HG02970 (cell line): ENCODE results near the gene SLC4A3.
A peak's percentile ranks its signal among the peaks of the same experiment; 100 is the strongest.
"Not testable (repeated sequence)": the region's sequence is repeated elsewhere in the genome, so short reads cannot be mapped to it uniquely, and the experiment has no call there.

Experiments
- ATAC-seq: cut with Tn5 transposase; IDR thresholded peaks from one replicate; pipeline ENCODE4 v1.9.1; 2021; ENCODE audit warnings: mild to moderate bottlenecking, moderate library complexity, moderate number of reproducible peaks; ENCODE audit not compliant: unreplicated experiment, low FRiP score

SLC4A3 gene

DNA sequence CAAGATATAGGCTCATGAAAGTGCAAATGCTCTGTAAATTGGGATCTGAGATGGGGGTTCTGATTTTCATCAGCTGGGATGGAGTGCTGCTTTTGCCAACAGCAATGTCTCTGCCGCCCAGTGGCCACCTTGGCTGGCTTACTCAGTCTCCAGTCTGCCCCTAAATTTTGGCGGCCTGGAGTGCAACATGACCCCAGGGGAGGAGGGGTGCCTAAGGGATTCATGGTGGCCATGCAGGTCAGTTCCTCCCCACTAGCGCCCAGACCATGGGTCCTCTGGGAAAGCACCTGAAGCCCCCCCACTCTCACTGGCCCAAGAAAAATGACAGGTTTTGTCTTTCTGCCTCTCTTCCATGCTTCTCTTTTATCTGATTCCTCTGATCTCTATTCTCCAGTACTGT, 45.0 kb downstream of the SLC4A3 start:
- no peak for ATAC-seq

DNA sequence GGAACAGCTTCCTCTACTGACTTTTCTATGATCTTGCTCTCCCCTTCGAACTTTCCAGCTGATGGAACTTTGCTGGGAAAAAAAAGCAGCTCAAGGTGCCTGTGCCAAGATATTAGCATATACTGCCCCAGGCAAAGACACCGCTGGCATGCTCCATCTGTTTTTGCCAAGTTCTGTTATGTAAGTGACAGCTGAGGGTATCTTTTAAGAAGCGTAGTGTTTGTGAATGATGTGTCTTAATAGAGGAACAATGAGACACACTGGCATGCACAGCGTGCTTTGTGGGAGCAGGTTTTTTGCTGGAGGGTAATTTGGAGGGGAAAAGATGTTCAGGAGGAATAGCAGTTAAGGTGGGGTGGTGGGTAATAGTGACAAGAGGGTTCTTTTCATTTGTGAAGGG, 47.8 kb downstream of the SLC4A3 start:
- ATAC-seq: no peak

DNA sequence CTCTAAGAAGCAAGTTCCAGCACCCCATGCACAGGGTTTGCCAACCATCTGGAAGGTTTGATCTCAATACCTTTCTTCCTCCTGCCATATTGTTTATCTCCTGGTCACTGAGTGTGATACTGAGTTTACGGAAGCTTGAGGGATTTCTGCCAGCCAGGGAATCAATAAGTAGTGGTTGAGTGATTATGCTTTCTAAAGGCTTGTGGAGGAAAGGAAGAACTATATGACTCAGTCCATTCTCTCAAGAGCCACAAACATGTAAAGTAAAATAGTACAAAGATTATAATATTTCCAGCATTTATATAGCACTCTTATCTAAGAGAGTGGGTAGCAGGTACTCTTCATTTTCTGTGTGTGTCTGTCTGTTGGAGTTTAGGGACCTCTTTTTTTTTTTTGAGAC, 49.2 kb downstream of the SLC4A3 start:
- no peak for ATAC-seq

DNA sequence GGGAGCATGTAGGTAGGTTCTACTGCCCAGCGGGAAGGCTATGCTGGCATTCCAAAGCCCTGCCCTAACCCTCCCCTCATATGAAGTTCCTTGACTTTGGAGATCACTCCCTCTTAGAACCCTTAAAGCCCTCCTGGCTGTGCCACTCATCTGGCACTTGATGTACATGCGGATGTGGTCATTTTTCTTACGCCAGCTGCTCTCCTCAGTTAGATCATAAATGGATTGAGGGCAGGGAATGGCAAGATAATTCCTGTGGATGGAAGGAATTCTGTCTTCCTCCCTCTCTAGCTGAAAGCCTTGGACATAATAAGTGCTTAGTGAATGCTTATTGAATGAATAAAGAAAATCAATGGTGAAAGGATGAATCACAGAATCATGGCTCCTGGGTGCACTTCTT, 51.6 kb downstream of the SLC4A3 start:
- no peak for ATAC-seq

DNA sequence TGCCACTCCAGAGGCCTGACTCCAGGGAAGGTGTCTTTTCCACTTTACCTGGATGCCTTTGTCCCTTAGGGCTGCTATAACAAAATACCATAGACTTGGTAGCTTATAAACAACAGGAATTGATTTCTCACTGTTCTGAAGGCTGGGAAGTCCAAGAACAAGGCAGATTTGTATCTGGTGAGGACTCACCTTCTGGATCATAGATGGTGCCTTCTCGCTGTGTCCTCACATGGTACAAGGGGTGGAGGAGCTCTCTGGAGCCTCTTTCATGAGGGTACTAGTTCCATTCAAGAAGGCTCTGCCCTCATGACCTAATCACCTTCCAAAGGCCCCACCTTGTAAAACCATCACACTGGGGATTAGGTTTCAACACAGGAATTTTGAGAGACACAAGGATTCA, 52.1 kb downstream of the SLC4A3 start:
- no peak for ATAC-seq

DNA sequence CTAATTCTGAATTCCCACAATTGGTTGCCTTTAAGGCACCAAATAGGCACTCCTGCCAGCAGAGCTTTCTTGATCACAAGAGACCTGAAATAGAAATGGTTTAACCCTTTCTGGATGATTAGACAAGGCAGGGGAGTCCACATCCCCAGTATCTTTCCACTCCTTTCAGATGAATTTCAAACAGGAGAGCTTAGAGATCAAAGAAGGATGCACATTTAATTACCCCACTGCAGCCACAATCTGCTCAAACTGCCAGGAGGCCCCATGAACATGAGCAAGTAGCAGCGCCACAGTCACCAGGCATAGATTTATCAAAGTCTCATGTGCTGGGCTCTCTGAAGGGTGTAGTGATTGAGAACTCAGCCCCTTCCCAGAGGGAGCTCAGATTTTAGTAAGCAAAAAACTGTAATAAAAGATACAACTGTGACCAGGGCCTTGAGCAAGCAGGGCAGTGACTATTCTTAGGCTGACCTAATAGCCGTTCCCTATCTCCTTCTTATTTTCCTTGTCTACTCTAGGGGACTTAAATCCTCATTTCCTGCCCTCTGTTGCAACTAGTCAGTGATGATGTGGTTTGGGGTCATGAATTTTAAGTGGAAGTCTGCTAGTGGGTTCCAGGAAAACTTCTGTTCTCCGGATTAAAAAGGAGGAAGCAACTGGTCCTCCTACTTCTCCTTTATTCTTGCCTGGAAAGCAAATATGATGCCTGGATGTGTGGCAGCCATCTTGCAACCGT, 53.7 kb downstream of the SLC4A3 start:
- ATAC-seq: no peak

DNA sequence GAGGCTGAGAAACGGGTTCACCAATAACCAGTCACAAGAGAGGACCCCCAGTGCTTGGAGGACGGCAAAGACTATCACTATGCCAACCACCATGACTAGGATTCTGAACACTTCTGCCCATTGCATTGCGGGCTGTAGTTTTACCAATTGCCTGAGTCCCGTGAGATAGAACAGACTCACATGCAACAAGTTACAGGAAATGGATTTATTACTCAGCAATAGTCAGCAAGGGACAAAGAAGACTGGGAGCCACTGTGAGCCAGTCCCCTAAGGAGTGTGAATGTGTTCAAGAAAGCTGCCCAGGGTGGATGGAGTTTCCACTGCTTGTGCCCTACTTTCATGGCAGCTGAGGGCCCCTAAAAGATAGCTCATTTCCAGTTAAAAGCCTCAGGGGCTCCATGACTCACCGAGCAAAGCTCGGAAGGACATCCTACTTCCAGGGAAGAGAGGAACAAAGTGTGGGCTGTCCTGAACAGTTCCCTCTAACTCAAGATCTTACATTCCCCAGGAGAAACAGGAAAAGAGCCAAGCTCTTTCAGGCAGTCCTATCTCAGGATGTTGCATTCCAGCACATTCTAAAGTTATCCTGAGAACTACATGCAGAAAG, 54.4 kb downstream of the SLC4A3 start:
- ATAC-seq: no peak

DNA sequence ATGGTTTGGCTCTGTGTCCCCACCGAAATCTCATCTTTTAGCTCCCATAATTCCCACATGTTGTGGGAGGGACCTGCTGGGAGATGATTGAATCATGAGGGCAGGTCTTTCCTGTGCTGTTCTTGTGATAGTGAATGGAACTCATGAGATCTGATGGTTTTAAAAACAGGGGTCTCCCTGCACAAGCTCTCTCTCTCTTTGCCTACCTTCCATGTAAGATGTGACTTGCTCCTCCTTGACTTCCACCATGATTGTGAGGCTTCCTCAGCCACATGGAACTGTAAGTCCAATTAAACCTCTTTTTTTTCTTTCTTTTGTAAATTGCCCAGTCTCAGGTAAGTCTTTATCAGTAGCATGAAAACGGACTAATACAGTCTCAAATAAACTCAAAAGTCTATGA, 56.0 kb downstream of the SLC4A3 start:
- ATAC-seq: not testable (repeated sequence)

DNA sequence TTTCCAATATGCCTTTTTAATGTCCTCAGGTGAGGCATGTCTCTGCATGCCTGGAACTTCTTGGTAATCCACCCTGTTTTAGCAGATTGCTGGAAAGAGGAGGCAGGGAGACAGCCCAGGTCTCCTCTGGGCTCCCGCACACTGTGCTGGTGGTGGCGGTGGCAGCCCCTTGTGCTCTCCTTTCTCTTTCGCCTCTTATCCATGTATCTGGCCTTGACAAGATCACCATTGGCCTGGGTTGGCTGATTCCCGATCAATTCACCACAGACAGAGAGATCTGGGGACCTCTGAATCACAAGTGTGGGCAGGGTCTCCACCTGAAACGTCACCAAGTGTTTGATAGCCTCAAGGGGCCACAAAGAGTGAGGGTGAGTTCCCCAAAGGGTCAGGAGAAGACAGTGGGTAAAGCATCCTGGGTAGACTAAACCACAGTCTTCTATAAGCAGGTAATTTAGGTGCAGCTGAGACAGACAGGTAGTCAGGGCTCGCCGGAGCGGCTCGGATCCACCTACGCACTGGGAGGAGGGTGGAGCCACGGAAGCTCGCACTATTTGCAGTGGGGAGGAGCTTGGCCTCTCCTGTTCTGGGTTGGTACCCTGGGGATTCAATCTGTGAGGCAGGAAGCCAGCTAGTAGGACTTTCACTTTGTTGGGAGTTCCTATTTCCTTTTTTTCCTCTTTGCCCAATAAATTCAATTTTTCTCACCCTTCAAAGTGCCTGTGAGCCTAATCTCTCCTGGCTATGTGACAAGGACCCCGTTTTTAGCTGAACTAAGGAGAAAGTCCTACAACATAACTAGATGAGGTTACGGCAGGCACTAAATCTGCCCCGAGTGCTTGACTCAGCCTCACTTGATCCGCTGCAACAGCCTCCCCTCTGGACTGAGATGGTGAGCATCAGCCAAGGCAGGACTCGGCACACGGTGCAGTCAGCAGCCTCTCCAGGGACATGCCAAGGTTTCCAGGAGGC, 57.6 kb downstream of the SLC4A3 start:
- ATAC-seq: peak; percentile 81

DNA sequence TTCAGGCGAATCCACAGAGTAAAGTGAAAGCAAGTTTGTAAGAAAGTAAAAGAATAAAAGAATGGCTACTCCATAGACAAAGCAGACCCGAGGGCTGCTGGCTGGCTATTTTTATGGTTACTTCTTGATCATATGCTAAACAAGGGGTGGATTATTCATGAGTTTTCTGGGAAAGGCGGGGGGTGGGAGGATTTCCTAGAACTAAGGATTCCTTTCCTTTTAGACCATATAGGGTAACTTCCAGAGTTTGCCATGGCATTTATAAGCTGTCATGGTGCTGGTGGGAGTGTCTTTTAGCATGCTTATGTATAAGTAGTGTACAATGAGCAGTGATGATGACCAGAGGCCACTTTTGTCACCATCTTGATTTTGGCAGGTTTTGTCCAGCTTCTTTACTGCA, 59.8 kb downstream of the SLC4A3 start:
- ATAC-seq: no peak

DNA sequence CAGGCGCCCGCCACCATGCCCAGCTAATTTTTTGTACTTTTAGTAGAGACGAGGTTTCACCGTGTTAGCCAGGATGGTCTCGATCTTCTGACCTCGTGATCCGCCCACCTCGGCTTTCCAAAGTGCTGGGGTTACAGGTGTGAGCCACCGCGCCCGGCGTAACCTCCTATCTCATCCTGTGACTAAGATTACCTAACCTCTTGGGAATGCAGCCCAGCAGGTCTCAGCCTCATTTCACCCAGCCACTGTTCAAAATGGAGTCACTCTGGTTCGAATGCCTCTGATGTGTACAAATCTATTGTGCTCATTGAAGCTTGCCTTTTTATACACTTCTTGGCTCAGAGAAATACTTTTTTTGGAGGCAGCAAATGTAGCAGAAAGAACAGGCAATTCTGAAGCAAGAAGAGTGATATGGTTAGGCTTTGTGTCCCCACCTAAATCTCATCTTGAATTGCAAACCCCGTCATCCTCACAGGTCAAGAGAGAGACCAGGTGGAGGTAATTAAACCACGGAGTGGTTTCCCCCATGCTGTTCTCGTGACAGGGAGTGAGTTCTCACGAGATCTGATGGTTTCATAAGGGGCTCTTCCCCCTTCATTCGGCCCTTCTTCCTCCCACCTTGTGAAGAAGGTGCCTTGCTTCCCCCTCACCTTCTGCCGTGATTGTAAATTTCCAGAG, 60.6 kb downstream of the SLC4A3 start:
- no peak for ATAC-seq

DNA sequence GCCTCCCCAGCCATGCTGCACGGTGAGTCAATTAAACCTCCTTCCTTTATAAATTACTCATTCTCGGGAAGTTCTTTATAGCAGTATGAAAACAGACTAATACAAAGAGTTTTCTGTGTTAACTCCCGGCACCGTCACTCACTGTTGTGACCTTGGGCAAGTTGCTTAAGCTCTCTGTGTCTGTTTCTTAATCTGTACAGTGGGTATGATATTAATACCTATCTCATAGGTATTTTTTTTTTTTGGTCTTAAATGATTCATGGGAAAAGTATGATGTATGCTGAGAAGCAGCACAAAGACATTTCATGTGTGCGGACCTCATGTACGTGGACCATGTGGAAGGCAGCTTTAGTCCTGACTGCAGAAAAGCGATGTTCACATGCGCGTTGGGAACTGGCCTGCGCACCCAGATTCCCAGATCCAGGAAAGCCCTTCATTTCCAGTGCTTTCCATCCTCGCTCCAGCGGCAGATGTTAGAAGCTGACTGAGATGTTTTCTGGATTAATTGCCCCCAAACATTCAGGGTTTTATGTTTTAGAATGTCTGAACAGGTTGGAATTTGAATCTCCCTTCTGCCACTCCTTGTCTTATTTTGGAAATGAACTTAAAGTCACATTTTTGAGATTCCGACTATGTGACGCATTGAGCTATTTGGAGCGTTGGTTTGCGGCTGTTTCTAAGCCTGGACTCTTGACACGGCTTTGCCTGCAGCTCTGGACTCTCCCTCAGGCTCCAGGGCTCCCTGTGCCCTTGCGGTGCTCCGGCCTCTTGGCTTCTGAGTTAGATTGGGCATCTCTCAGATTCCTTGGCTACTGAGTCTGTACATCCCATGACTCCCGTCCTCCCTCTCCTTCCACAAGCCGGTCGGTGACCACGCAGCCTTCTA, 61.4 kb downstream of the SLC4A3 start:
- ATAC-seq: no peak

DNA sequence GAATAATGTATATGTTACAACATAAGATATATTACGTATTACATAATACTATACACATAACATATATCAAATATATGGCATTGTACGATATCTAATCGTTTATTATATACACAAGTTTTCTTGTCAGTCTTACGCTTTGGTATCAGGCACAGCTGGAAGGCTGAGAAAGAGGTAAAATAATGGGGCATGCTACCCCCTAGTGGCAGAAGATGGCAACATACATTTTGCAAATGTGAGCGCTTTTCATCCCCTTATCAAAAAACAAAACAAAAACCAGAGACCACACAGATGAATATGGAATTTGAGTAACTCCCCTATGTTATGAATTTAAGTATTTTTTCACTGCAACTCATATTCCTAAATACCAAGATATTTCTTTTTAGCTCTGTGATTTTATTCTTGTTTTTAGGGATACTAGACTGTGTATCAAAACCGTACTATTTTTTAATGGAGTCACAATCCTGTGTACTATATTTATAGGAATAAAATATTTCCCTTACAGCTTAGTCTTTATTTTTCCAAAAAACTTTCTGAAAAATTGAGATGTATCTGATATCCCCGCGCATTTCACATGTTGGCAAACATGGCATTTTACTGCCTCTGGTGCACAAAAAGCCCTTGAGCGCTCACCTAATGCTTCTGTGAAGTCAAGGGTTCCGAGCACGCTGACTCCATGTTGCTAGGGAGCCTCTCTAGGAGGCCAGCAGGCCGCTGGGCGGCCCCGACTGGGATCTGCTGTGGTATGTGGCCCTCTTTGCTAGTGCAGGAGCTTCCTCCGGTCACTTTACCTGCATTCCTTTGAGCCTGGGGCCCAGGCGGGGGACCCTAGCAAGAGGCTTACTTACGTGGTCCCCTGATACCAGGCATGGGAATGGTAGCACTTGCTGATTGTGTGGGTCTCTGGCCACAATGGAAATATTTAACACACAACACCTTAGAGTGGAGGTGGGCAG, 62.5 kb downstream of the SLC4A3 start:
- ATAC-seq: no peak

DNA sequence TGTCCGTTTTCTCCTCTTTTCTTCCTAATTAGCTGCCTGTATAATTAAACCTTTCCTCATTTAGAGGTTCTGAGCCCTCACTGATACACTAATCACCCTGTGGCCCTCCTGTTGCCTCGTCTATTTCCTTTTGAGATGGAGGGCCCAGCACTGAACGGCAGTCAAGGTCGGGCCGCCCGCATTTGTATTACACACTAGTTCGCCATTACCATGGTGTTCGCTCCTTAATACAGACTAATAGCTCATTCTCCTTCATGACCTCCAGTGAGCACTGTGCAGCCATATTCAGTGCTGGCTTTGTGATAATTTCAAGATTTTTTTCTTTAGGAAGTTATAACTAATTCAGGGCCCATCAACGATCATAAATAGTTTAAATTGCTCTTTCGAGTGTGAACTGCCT, 64.1 kb downstream of the SLC4A3 start:
- ATAC-seq: no peak
